ENCODE results near the gene IL36B. TPM values are rescaled to one million over a fixed set of nuclear protein-coding genes. Genes with fewer than 3 reads are reported as not detected.

Gene IL36B
- total and polyA plus RNA-seq, 2 experiments from 2014 or later = not detected

GRCh38 chr2:112995346-112995920 is 57.2 kb downstream of the IL36B start:
- Histone ChIP-seq H4K20me1 (ENCODE audit: insufficient read depth, poor library complexity, severe bottlenecking) (no peaks in the 10 kb centered on the region), H3K4me1 (ENCODE audit: insufficient read depth) (no peaks in the 10 kb centered on the region), H3K9me3 (ENCODE audit: low read depth) (peaks cover 6% of the 10 kb centered on the region), H3K4me3 (no peak overlapping the region), H3K79me2 (no peaks in the 10 kb centered on the region), H3K27me3 (no peaks in the 10 kb centered on the region), H3K27ac (no peak overlapping the region), H3K36me3 (replicated peaks; ENCODE audit: insufficient read depth, low read depth) (no peaks in the 10 kb centered on the region), H3K9me2 (replicated peaks; ENCODE audit: insufficient read depth) (no peaks in the 10 kb centered on the region), H2AFZ (no peak overlapping the region), H3K4me2 (no peak overlapping the region)
- no peak for TF ChIP-seq EZH2phosphoT487 (IDR thresholded peaks at IDR 0.05; ENCODE audit: low read depth, severe bottlenecking, unreplicated experiment)
- TF ChIP-seq, protein P1, sequence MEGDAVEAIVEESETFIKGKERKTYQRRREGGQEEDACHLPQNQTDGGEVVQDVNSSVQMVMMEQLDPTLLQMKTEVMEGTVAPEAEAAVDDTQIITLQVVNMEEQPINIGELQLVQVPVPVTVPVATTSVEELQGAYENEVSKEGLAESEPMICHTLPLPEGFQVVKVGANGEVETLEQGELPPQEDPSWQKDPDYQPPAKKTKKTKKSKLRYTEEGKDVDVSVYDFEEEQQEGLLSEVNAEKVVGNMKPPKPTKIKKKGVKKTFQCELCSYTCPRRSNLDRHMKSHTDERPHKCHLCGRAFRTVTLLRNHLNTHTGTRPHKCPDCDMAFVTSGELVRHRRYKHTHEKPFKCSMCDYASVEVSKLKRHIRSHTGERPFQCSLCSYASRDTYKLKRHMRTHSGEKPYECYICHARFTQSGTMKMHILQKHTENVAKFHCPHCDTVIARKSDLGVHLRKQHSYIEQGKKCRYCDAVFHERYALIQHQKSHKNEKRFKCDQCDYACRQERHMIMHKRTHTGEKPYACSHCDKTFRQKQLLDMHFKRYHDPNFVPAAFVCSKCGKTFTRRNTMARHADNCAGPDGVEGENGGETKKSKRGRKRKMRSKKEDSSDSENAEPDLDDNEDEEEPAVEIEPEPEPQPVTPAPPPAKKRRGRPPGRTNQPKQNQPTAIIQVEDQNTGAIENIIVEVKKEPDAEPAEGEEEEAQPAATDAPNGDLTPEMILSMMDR (IDR thresholded peaks at IDR 0.05; ENCODE audit: poor library complexity) = no peak
- no peak for TF ChIP-seq EZH2 (IDR thresholded peaks at IDR 0.05; ENCODE audit: borderline replicate concordance)
- WGBS (ENCODE audit: low lambda C conversion rate, missing lambda C conversion rate) = 93% methylated on average over 14 of the region's 14 CpGs
- no peak for DNase-seq (ENCODE audit: low spot score)

DNA sequence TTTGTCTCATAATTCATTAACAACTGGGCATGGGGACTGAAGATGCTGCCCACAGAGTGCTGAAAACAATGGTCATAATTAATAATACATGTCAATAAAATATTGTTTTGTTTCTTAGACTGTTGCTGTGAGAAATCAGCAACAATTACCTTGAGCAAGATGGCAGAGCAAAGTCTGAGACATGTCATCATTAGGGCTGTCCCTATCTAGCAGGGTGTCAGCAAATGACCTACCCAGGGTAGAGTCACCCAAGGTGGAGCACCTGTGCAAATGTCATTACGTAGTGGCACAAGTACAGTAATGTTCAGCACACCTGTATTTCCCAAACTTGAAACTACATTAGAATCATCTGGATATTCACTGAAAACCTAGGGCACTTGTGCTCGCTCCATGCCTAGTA is 58.0 kb downstream of the IL36B start:
- Histone ChIP-seq H3K36me3 (replicated peaks; ENCODE audit: insufficient read depth, low read depth) (no peaks in the 10 kb centered on the region), H3K4me2 (no peak overlapping the region), H3K79me2 (no peaks in the 10 kb centered on the region), H3K4me3 (no peak overlapping the region), H3K27ac (no peak overlapping the region), H3K4me1 (ENCODE audit: insufficient read depth) (no peaks in the 10 kb centered on the region), H3K27me3 (no peaks in the 10 kb centered on the region), H2AFZ (no peak overlapping the region), H4K20me1 (ENCODE audit: insufficient read depth, poor library complexity, severe bottlenecking) (no peaks in the 10 kb centered on the region), H3K9me3 (ENCODE audit: low read depth) (no peaks in the 10 kb centered on the region), H3K9me2 (replicated peaks; ENCODE audit: insufficient read depth) (no peaks in the 10 kb centered on the region)
- 81% methylated on average over 2 of the region's 2 CpGs for WGBS (ENCODE audit: low lambda C conversion rate, missing lambda C conversion rate)
- TF ChIP-seq, protein P1 (IDR thresholded peaks at IDR 0.05; ENCODE audit: poor library complexity) = no peak
- TF ChIP-seq EZH2 (IDR thresholded peaks at IDR 0.05; ENCODE audit: borderline replicate concordance) = no peak
- no peak for TF ChIP-seq EZH2phosphoT487 (IDR thresholded peaks at IDR 0.05; ENCODE audit: low read depth, severe bottlenecking, unreplicated experiment)
- DNase-seq (ENCODE audit: low spot score) = no peak

DNA sequence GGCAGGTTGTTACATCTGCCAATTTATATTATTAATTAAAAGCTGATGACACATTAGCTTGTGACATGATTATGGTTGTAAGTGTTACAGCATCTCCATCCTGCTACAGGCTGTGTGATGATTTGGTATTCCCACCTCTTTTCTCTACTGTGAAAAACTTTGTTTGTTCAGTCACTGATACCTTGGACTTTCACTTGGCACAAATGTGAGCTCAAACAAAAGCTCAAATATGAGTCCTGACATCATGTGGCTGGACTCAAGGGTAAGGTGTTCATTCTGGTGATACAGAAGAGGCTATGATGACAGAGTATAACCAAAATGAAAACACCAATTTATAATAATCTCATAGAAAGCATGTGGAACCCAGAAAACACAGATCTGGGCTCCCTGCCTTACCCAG is 58.8 kb downstream of the IL36B start:
- no peak overlapping the region for H2AFZ ChIP-seq
- no peak overlapping the region for H3K4me2 ChIP-seq
- no peak for DNase-seq (ENCODE audit: low spot score)
- no peaks in the 10 kb centered on the region for H3K4me1 ChIP-seq (ENCODE audit: insufficient read depth)
- H3K27me3 ChIP-seq = no peaks in the 10 kb centered on the region
- no peaks in the 10 kb centered on the region for H4K20me1 ChIP-seq (ENCODE audit: insufficient read depth, poor library complexity, severe bottlenecking)
- no peaks in the 10 kb centered on the region for H3K79me2 ChIP-seq
- H3K36me3 ChIP-seq (replicated peaks; ENCODE audit: insufficient read depth, low read depth) = no peaks in the 10 kb centered on the region
- no peaks in the 10 kb centered on the region for H3K9me2 ChIP-seq (replicated peaks; ENCODE audit: insufficient read depth)
- no peaks in the 10 kb centered on the region for H3K9me3 ChIP-seq (ENCODE audit: low read depth)
- peak overlapping the region; percentile 34 for H3K27ac ChIP-seq
- TF ChIP-seq, protein P1 (IDR thresholded peaks at IDR 0.05; ENCODE audit: poor library complexity) = no peak
- TF ChIP-seq EZH2phosphoT487 (IDR thresholded peaks at IDR 0.05; ENCODE audit: low read depth, severe bottlenecking, unreplicated experiment) = no peak
- H3K4me3 ChIP-seq = no peak overlapping the region

GRCh38 chr2:112989611-112990010 is 63.1 kb downstream of the IL36B start:
- Histone ChIP-seq H3K27me3 (no peaks in the 10 kb centered on the region), H3K9me3 (ENCODE audit: low read depth) (no peaks in the 10 kb centered on the region), H3K4me2 (no peak overlapping the region), H3K9me2 (replicated peaks; ENCODE audit: insufficient read depth) (no peaks in the 10 kb centered on the region), H3K36me3 (replicated peaks; ENCODE audit: insufficient read depth, low read depth) (no peaks in the 10 kb centered on the region), H3K4me1 (ENCODE audit: insufficient read depth) (no peaks in the 10 kb centered on the region), H3K79me2 (no peaks in the 10 kb centered on the region), H2AFZ (no peak overlapping the region), H3K27ac (no peak overlapping the region), H4K20me1 (ENCODE audit: insufficient read depth, poor library complexity, severe bottlenecking) (no peaks in the 10 kb centered on the region), H3K4me3 (no peak overlapping the region)
- no peak for TF ChIP-seq EZH2 (IDR thresholded peaks at IDR 0.05; ENCODE audit: borderline replicate concordance)
- TF ChIP-seq, protein P1 (IDR thresholded peaks at IDR 0.05; ENCODE audit: poor library complexity) = no peak
- no peak for TF ChIP-seq EZH2phosphoT487 (IDR thresholded peaks at IDR 0.05; ENCODE audit: low read depth, severe bottlenecking, unreplicated experiment)
- WGBS (ENCODE audit: low lambda C conversion rate, missing lambda C conversion rate) = 86% methylated on average over 3 of the region's 3 CpGs
- no peak for DNase-seq (ENCODE audit: low spot score)

Measured in hepatocyte (in vitro differentiated cells).